ENCODE data around the gene CRB3. TPM values are rescaled to one million over a fixed set of nuclear protein-coding genes. Genes with fewer than 3 reads are reported as not detected.

CRB3 gene
- total RNA-seq, 2 donors from 2014 or later = 46.4 to 50.9 TPM

GRCh38 chr19:6484230-6484629, 20.2 kb downstream of the CRB3 start:
- TF ChIP-seq CTCF (conservative IDR thresholded peaks at IDR 0.05) = no peak
- Histone ChIP-seq H3K27ac (ENCODE audit: low read depth, low read length) (no peak overlapping the region), H3K27me3 (ENCODE audit: control insufficient read depth, insufficient read depth, low read length, poor library complexity, severe bottlenecking) (no peaks in the 10 kb centered on the region), H3K36me3 (ENCODE audit: control insufficient read depth, insufficient read depth, low read length) (no peaks in the 10 kb centered on the region), H3K4me1 (ENCODE audit: control insufficient read depth, insufficient read depth, low read length) (no peaks in the 10 kb centered on the region), H3K4me3 (ENCODE audit: low read length) (no peak overlapping the region), H3K9me3 (ENCODE audit: control insufficient read depth, low read length) (no peaks in the 10 kb centered on the region), H3K9ac (ENCODE audit: extremely low read depth, low read length, poor library complexity, severe bottlenecking) (no peak overlapping the region)
- H3K4me3 Mint-ChIP-seq = no peak overlapping the region
- DNase-seq = no peak
- H3K27ac Mint-ChIP-seq = no peak overlapping the region
- 95 to 100% methylated on average over 5 to 8 of the region's 8 CpGs for WGBS, 2 experiments (ENCODE audit: insufficient coverage in 1 of 2, insufficient read length in 1 of 2)
- H3K36me3 Mint-ChIP-seq (ENCODE audit: low read depth) = no peaks in the 10 kb centered on the region
- H3K9me3 Mint-ChIP-seq = no peaks in the 10 kb centered on the region
- peaks cover 10% of the 10 kb centered on the region for H3K27me3 Mint-ChIP-seq (ENCODE audit: insufficient read depth)
- H3K4me1 Mint-ChIP-seq = no peaks in the 10 kb centered on the region

GRCh38 chr19:6484831-6485230, 20.8 kb downstream of the CRB3 start:
- no peaks in the 10 kb centered on the region for H3K27me3 ChIP-seq (ENCODE audit: control insufficient read depth, insufficient read depth, low read length, poor library complexity, severe bottlenecking)

GRCh38 chr19:6489278-6490061, 25.4 kb downstream of the CRB3 start:
- no peaks in the 10 kb centered on the region for H3K9me3 ChIP-seq (ENCODE audit: control insufficient read depth, low read length)

More at GRCh38 chr19:6484831-6485230, 20.8 kb downstream of the CRB3 start:
- H3K36me3 Mint-ChIP-seq (ENCODE audit: low read depth) = no peaks in the 10 kb centered on the region
- H3K9me3 Mint-ChIP-seq = no peaks in the 10 kb centered on the region
- Histone ChIP-seq H3K4me3 (ENCODE audit: low read length) (no peak overlapping the region), H3K9ac (ENCODE audit: extremely low read depth, low read length, poor library complexity, severe bottlenecking) (no peak overlapping the region), H3K36me3 (ENCODE audit: control insufficient read depth, insufficient read depth, low read length) (no peaks in the 10 kb centered on the region), H3K27ac (ENCODE audit: low read depth, low read length) (no peak overlapping the region), H3K4me1 (ENCODE audit: control insufficient read depth, insufficient read depth, low read length) (no peaks in the 10 kb centered on the region), H3K9me3 (ENCODE audit: control insufficient read depth, low read length) (no peaks in the 10 kb centered on the region)
- TF ChIP-seq CTCF (conservative IDR thresholded peaks at IDR 0.05) = no peak
- DNase-seq = no peak
- peaks cover 11% of the 10 kb centered on the region for H3K27me3 Mint-ChIP-seq (ENCODE audit: insufficient read depth)
- H3K4me3 Mint-ChIP-seq = no peak overlapping the region
- no peak overlapping the region for H3K27ac Mint-ChIP-seq
- 92 to 100% methylated on average over 5 to 6 of the region's 7 CpGs for WGBS, 2 experiments (ENCODE audit: insufficient coverage in 1 of 2, insufficient read length in 1 of 2)
- H3K4me1 Mint-ChIP-seq = no peaks in the 10 kb centered on the region

More at GRCh38 chr19:6489278-6490061, 25.4 kb downstream of the CRB3 start:
- H3K36me3 ChIP-seq (ENCODE audit: control insufficient read depth, insufficient read depth, low read length) = no peaks in the 10 kb centered on the region
- no peak overlapping the region for H3K27ac ChIP-seq (ENCODE audit: low read depth, low read length)
- no peak overlapping the region for H3K4me3 ChIP-seq (ENCODE audit: low read length)
- DNase-seq = no peak
- H3K27ac Mint-ChIP-seq = no peak overlapping the region
- H3K27me3 ChIP-seq (ENCODE audit: control insufficient read depth, insufficient read depth, low read length, poor library complexity, severe bottlenecking) = no peaks in the 10 kb centered on the region
- H3K4me1 ChIP-seq (ENCODE audit: control insufficient read depth, insufficient read depth, low read length) = no peaks in the 10 kb centered on the region
- H3K4me1 Mint-ChIP-seq = peaks cover 2% of the 10 kb centered on the region
- no peak overlapping the region for H3K9ac ChIP-seq (ENCODE audit: extremely low read depth, low read length, poor library complexity, severe bottlenecking)
- 72% methylated on average over 11 to 15 of the region's 15 CpGs for WGBS, 2 experiments (ENCODE audit: insufficient coverage in 1 of 2, insufficient read length in 1 of 2)
- no peaks in the 10 kb centered on the region for H3K36me3 Mint-ChIP-seq (ENCODE audit: low read depth)
- H3K4me3 Mint-ChIP-seq = no peak overlapping the region
- TF ChIP-seq CTCF (conservative IDR thresholded peaks at IDR 0.05) = no peak
- H3K9me3 Mint-ChIP-seq = peaks cover 8% of the 10 kb centered on the region
- peaks cover 7% of the 10 kb centered on the region for H3K27me3 Mint-ChIP-seq (ENCODE audit: insufficient read depth)
